ENCODE results near the gene CCDC9B. TPM values are rescaled to one million over a fixed set of nuclear protein-coding genes. Genes with fewer than 3 reads are reported as not detected.

The CCDC9B gene
- polyA plus RNA-seq, 3 donors: 3.5 to 10.4 (median 5.0) TPM

GRCh38 chr15:40285151-40285550 is 55.6 kb downstream of the CCDC9B start:
- peak in 1 of 11 donors; percentile 54 for DNase-seq (ENCODE audit: extremely low read depth in 1 of 11, low read depth in 9 of 11, low spot score in 4 of 11)

- no peak for DNase-seq (ENCODE audit: extremely low read depth in 1 of 11, low read depth in 9 of 11, low spot score in 4 of 11)
Measured at GRCh38 chr15:40283615-40284300, 57.0 kb downstream of the CCDC9B start.

GRCh38 chr15:40282869-40283614 is 57.7 kb downstream of the CCDC9B start, which contains the start of gene ANKRD63:
Gene ANKRD63, minus strand, starts transcription at chr15:40283064. Its CDS starts 478 bp downstream, at chr15:40282586.
- no peak for DNase-seq (ENCODE audit: extremely low read depth in 1 of 11, low read depth in 9 of 11, low spot score in 4 of 11)

GRCh38 chr15:40282147-40282868 is 58.4 kb downstream of the CCDC9B start:
- DNase-seq (ENCODE audit: extremely low read depth in 1 of 11, low read depth in 9 of 11, low spot score in 4 of 11): no peak

- no peak for DNase-seq (ENCODE audit: extremely low read depth in 1 of 11, low read depth in 9 of 11, low spot score in 4 of 11)
Measured at GRCh38 chr15:40281801-40282146, 59.0 kb downstream of the CCDC9B start.

Other genes with a start within 250 kb of the CCDC9B start
- gene BMF, start 232.1 kb downstream of the CCDC9B start, polyA plus RNA-seq (ENCODE audit: insufficient read length in 3 of 3): 10 to 100 TPM; 34.9 to 45.1 (median 41.3) TPM
- gene BUB1B, start 179.9 kb downstream of the CCDC9B start, polyA plus RNA-seq (ENCODE audit: insufficient read length in 3 of 3): 10 to 100 TPM; 28.0 to 40.1 (median 30.7) TPM
- 1 to 10 TPM; 4.5 to 6.7 (median 6.1) TPM for gene PAK6, start 101.9 kb downstream of the CCDC9B start, polyA plus RNA-seq (ENCODE audit: insufficient read length in 3 of 3)
- gene ANKRD63, start 57.9 kb downstream of the CCDC9B start, polyA plus RNA-seq (ENCODE audit: insufficient read length in 3 of 3): under 1 TPM in 2 of 3 donors, not detected in 1; 0.17 to 0.32 TPM
- gene PLCB2, start 33.0 kb downstream of the CCDC9B start, polyA plus RNA-seq (ENCODE audit: insufficient read length in 3 of 3): 10 to 100 TPM in 2 of 3 donors, 1 to 10 TPM in 1; 5.8 to 11.6 (median 10.4) TPM
- 10 to 100 TPM; 16.9 to 18.0 (median 17.3) TPM for gene INAFM2, start 17.2 kb downstream of the CCDC9B start, polyA plus RNA-seq (ENCODE audit: insufficient read length in 3 of 3)
- gene PHGR1, start 10.1 kb upstream of the CCDC9B start, polyA plus RNA-seq (ENCODE audit: insufficient read length in 3 of 3): not detected
- gene DISP2, start 17.3 kb upstream of the CCDC9B start, polyA plus RNA-seq (ENCODE audit: insufficient read length in 3 of 3): under 1 TPM; 0.42 to 0.92 (median 0.50) TPM
- 10 to 100 TPM; 27.9 to 34.6 (median 33.8) TPM for gene KNSTRN, start 41.8 kb upstream of the CCDC9B start, polyA plus RNA-seq (ENCODE audit: insufficient read length in 3 of 3)
- gene IVD, start 64.9 kb upstream of the CCDC9B start, polyA plus RNA-seq (ENCODE audit: insufficient read length in 3 of 3): 10 to 100 TPM; 74.5 to 94.5 (median 76.0) TPM
- gene BAHD1, start 100.0 kb upstream of the CCDC9B start, polyA plus RNA-seq (ENCODE audit: insufficient read length in 3 of 3): 10 to 100 TPM; 20.6 to 26.2 (median 23.6) TPM
- 10 to 100 TPM; 30.8 to 41.1 (median 33.0) TPM for gene CHST14, start 130.0 kb upstream of the CCDC9B start, polyA plus RNA-seq (ENCODE audit: insufficient read length in 3 of 3)
- 10 to 100 TPM; 28.6 to 34.0 (median 32.0) TPM for gene CCDC32, start 224.1 kb upstream of the CCDC9B start, polyA plus RNA-seq (ENCODE audit: insufficient read length in 3 of 3)
- 10 to 100 TPM; 10.1 to 13.3 (median 12.8) TPM for gene RPUSD2, start 228.4 kb upstream of the CCDC9B start, polyA plus RNA-seq (ENCODE audit: insufficient read length in 3 of 3)